ENCODE data around the gene CERK.

CERK gene

GRCh38 chr22:46657655-46657953, 80.4 kb downstream of the CERK start:
- Histone ChIP-seq H3F3A (ENCODE audit: insufficient read depth, low read length) (no peaks in the 10 kb centered on the region), H2AFZ (ENCODE audit: low read length) (no peak overlapping the region), H3K27me3 (replicated peaks; ENCODE audit: insufficient read depth, low read length) (no peaks in the 10 kb centered on the region), H3K4me3 (ENCODE audit: low read length) (no peak overlapping the region), H3K4me2 (ENCODE audit: low read depth, low read length) (no peak overlapping the region), H3K36me3 (replicated peaks; ENCODE audit: insufficient read depth, low read length) (no peaks in the 10 kb centered on the region), H3K9me3 (replicated peaks; ENCODE audit: insufficient read depth, low read length) (no peaks in the 10 kb centered on the region), H3K9me2 (replicated peaks; ENCODE audit: insufficient read depth, low read length) (no peaks in the 10 kb centered on the region), H3K27ac (ENCODE audit: low read length) (no peak overlapping the region), H3K9ac (ENCODE audit: low read length) (no peak overlapping the region), H3K4me1 (ENCODE audit: low read length) (peaks cover 6% of the 10 kb centered on the region), H3K79me2 (ENCODE audit: low read length) (no peaks in the 10 kb centered on the region), H4K20me1 (ENCODE audit: insufficient read depth, low read length) (no peaks in the 10 kb centered on the region)
- TF ChIP-seq EZH2 (optimal IDR thresholded peaks at IDR 0.05; ENCODE audit: low read depth, low read length) (no peak), CTCF (IDR thresholded peaks at IDR 0.05; ENCODE audit: low read length) (no peak), EZH2phosphoT487 (IDR thresholded peaks at IDR 0.05; ENCODE audit: low read length) (no peak)
- no peak for DNase-seq

DNA sequence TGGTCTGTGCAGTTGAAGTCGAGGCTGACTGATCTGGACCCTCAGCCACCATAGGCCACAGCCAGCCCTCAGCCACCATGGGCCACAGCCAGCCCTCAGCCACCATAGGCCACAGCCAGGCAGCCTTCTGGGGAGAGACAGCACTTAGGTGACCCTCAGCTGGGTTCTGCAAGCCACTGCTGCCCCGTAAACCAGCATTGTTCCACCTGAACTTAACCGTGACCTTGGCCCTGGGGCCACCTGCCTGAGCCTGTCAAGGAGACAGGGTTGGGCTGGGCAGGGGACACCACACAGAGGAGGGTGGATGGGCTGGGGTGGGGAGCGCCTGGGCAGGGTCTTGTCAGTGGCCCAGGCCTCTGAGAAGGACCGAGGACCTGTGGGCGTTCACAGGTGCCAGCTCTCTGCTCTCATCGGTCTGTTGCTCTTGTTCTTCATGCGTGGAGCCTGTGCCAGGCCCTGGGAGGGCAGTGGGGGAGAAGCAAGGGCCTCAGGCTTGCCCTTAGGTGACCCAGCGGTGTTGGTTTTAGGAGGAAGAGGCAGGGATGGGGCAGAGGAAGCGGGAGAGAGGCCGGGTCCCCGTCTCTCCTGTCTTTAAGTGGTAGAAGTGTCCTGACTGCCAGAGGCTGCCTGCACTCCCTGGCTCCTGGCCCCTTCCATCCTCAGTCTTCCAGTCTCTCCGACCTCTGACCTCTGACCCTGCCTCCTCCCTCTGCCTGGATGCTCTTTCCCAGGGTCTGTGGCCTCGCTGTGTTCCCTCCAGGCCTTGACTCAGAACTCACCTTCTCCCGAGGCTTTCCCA, 81.0 kb downstream of the CERK start:
- Histone ChIP-seq H3K36me3 (replicated peaks; ENCODE audit: insufficient read depth, low read length) (no peaks in the 10 kb centered on the region), H3K9me3 (replicated peaks; ENCODE audit: insufficient read depth, low read length) (no peaks in the 10 kb centered on the region), H3K27me3 (replicated peaks; ENCODE audit: insufficient read depth, low read length) (no peaks in the 10 kb centered on the region), H3K4me3 (ENCODE audit: low read length) (no peak overlapping the region), H3K27ac (ENCODE audit: low read length) (no peak overlapping the region), H2AFZ (ENCODE audit: low read length) (no peak overlapping the region), H4K20me1 (ENCODE audit: insufficient read depth, low read length) (no peaks in the 10 kb centered on the region), H3K79me2 (ENCODE audit: low read length) (no peaks in the 10 kb centered on the region), H3K9ac (ENCODE audit: low read length) (no peak overlapping the region), H3K4me2 (ENCODE audit: low read depth, low read length) (no peak overlapping the region), H3K9me2 (replicated peaks; ENCODE audit: insufficient read depth, low read length) (no peaks in the 10 kb centered on the region), H3F3A (ENCODE audit: insufficient read depth, low read length) (no peaks in the 10 kb centered on the region), H3K4me1 (ENCODE audit: low read length) (peaks cover 6% of the 10 kb centered on the region)
- TF ChIP-seq CTCF (IDR thresholded peaks at IDR 0.05; ENCODE audit: low read length) (no peak), EZH2 (optimal IDR thresholded peaks at IDR 0.05; ENCODE audit: low read depth, low read length) (no peak), EZH2phosphoT487 (IDR thresholded peaks at IDR 0.05; ENCODE audit: low read length) (no peak)
- DNase-seq = no peak

DNA sequence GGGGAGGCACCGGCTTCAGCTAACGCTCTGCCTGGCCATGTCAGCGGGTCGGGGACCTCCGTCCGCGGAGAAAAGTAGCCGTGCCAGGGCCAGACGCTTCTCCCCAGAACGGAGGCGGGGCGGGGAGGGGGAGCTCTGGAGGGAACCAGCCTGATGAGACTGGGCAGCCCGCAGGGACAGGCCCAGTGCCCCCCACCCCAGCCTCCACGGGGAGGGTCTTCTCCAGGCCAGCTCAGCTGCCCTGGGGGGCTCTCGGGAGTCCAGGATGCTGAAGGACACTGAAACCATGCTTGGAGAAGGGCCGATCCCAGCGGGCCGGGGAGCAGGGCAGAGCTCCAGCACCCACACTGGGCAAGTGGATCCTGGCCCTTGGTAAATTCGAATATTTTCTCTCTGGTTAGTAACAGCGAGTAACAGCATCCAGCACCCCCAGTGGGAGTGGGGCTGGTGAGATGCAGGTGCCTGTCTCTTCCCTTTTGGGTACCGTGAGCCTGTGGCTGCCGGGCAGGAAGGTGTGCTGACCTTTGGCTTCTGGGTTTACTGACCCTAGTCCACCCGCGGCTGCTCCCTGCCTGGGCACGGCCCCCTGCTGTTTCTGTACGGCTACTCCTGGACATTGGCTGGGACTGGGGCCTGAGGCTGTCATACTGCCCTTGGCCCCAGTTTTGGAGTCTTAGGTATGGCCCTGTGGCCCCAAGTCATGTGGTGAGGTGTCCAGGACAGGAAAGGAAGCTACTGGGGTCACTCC, 82.0 kb downstream of the CERK start:
- H2AFZ ChIP-seq (ENCODE audit: low read length) = no peak overlapping the region
- no peaks in the 10 kb centered on the region for H3K9me3 ChIP-seq (replicated peaks; ENCODE audit: insufficient read depth, low read length)
- H3F3A ChIP-seq (ENCODE audit: insufficient read depth, low read length) = no peaks in the 10 kb centered on the region
- H3K4me3 ChIP-seq (ENCODE audit: low read length) = no peak overlapping the region
- H3K79me2 ChIP-seq (ENCODE audit: low read length) = no peaks in the 10 kb centered on the region
- no peaks in the 10 kb centered on the region for H4K20me1 ChIP-seq (ENCODE audit: insufficient read depth, low read length)
- no peak overlapping the region for H3K27ac ChIP-seq (ENCODE audit: low read length)
- H3K9ac ChIP-seq (ENCODE audit: low read length) = no peak overlapping the region
- H3K4me1 ChIP-seq (ENCODE audit: low read length) = peaks cover 6% of the 10 kb centered on the region
- H3K36me3 ChIP-seq (replicated peaks; ENCODE audit: insufficient read depth, low read length) = no peaks in the 10 kb centered on the region
- H3K9me2 ChIP-seq (replicated peaks; ENCODE audit: insufficient read depth, low read length) = no peaks in the 10 kb centered on the region
- no peak for DNase-seq
- H3K4me2 ChIP-seq (ENCODE audit: low read depth, low read length) = no peak overlapping the region
- no peaks in the 10 kb centered on the region for H3K27me3 ChIP-seq (replicated peaks; ENCODE audit: insufficient read depth, low read length)
- no peak for TF ChIP-seq EZH2phosphoT487 (IDR thresholded peaks at IDR 0.05; ENCODE audit: low read length)
- no peak for TF ChIP-seq EZH2 (optimal IDR thresholded peaks at IDR 0.05; ENCODE audit: low read depth, low read length)
- TF ChIP-seq CTCF (IDR thresholded peaks at IDR 0.05; ENCODE audit: low read length) = no peak
